ENCODE results near the gene ZSCAN5A.

DNA sequence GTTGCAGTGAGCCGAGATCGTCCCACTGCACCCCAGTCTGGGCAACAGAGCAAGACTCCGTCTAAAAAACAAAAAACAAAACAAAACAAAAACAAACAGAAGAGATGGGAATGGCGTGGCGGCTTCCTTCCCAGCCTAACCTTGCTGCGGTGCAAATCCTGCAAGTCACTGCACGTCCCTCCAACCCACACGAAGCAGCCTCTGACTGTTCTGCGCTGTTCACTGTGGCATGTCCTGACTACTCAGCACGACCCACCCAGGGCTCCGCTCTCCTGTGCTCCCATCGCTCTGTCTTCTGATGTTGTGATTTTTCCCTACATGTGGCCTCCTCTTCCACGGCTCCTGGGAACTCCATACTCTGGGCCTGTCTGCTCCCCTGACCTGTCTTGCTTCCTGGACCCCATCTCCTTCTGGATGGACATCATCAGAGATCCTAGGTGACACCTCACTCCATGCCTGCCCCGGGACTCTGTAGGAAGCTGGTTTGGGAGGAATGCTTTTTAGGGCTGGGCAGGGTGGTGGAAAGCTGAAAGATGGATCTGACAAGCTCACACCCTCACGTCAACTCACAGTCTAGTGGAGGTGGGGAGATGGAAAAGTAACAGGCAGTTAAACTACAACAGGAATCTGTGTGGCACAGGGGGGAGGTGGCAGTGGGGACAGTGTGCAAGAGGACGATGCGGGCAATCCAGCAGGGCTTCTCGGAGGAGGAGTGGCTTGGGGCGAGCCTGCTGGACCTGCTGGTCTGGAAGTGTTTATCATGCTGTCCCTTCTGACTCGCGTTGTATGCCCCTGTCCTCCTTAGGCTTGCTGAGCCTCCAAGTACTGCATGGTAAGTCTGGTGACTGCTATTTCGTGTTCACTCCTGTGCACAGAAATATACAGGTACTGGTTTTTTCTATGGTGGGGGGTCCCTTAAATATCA is 18.8 kb downstream of the ZSCAN5A start:
- TF ChIP-seq MXI1 (IDR thresholded peaks at IDR 0.05; ENCODE audit: low read depth, low read length), result no peak
- TF ChIP-seq GABPA (IDR thresholded peaks at IDR 0.05; ENCODE audit: low read depth), result no peak
- no peak for TF ChIP-seq POLR2AphosphoS5 (IDR thresholded peaks at IDR 0.05; ENCODE audit: low read depth, low read length)
